A673 (cell line): ENCODE data around the gene TNRC6C. TPM values are rescaled to one million over a fixed set of nuclear protein-coding genes. Genes with fewer than 3 reads are reported as not detected.

Experiments used
- BruUV-seq: library from RNA; stranded (reverse); fragments of 400-500 nt; replicated peaks from 2 replicates; lab custom pipeline; 2021; lab: Mats Ljungman, UMichigan
- CTCF ChIA-PET: fragments of 300-600 bp; sonication (Branson Sonifier 250); formaldehyde crosslinking; loops from one replicate; lab custom pipeline; 2022; ENCODE audit warnings: antibody characterized with exemption; lab: Charles Lee
- POLR2A ChIA-PET: fragments of 300-600 bp; sonication (Branson Sonifier 250); formaldehyde crosslinking; loops from one replicate; lab custom pipeline; 2022; ENCODE audit warnings: antibody characterized with exemption; ENCODE audit not compliant: low non-redundant PET; lab: Charles Lee
- DNase-seq: peaks from one replicate; pipeline ENCODE4 v3.0.0-alpha.2; 2015; ENCODE audit warnings: low spot score
- H3K27ac ChIP-seq: fragments of 200-600 bp; sonication (generic); 2 replicates; pipeline ENCODE4 v1.5.1; 2016; ENCODE audit warnings: mixed run types, low read depth, mild to moderate bottlenecking, mixed read lengths, antibody characterized with exemption, low read length; ENCODE audit not compliant: poor library complexity, severe bottlenecking
- H3K27me3 ChIP-seq: fragments of 200-600 bp; sonication (generic); replicated peaks from 2 replicates; pipeline ENCODE4 v1.6.1; 2017; ENCODE audit warnings: mixed run types, low read depth, mild to moderate bottlenecking, mixed read lengths, antibody characterized with exemption, low read length; ENCODE audit not compliant: insufficient read depth, poor library complexity
- H3K36me3 ChIP-seq: fragments of 200-600 bp; sonication (generic); 2 replicates; pipeline ENCODE4 v1.6.1; 2016; ENCODE audit warnings: mixed run types, mild to moderate bottlenecking, mixed read lengths, antibody characterized with exemption, low read length; ENCODE audit not compliant: insufficient read depth, poor library complexity, severe bottlenecking
- H3K4me1 ChIP-seq: fragments of 200-600 bp; sonication (generic); 2 replicates; pipeline ENCODE4 v1.6.1; 2017; ENCODE audit warnings: mixed run types, mild to moderate bottlenecking, mixed read lengths, antibody characterized with exemption, low read length; ENCODE audit not compliant: insufficient read depth, poor library complexity, severe bottlenecking
- H3K4me3 ChIP-seq: fragments of 200-600 bp; sonication (generic); 2 replicates; pipeline ENCODE4 v1.5.1; 2016; ENCODE audit warnings: low read depth, mixed run types, mild to moderate bottlenecking, mixed read lengths, low read length; ENCODE audit not compliant: poor library complexity, severe bottlenecking
- H3K9me3 ChIP-seq: fragments of 200-600 bp; sonication (generic); 2 replicates; pipeline ENCODE4 v1.6.1; 2016; ENCODE audit warnings: mixed run types, low read depth, mild to moderate bottlenecking, mixed read lengths, antibody characterized with exemption, low read length; ENCODE audit not compliant: poor library complexity, severe bottlenecking
- CTCF ChIP-seq: fragments of 300-800, 200-600 bp; sonication (generic); conservative IDR thresholded peaks from 2 replicates; pipeline ENCODE4 v1.5.1; 2017; ENCODE audit warnings: low read depth, mild to moderate bottlenecking, antibody characterized with exemption, low read length, moderate library complexity, mixed read lengths
- EZH2 ChIP-seq: fragments of 200-600 bp; sonication (generic); IDR thresholded peaks from 2 replicates; pipeline ENCODE4 v1.6.1; 2017; ENCODE audit warnings: borderline replicate concordance, low read depth, mild to moderate bottlenecking, mixed read lengths, antibody characterized with exemption, low read length; ENCODE audit not compliant: poor library complexity, severe bottlenecking
- intact Hi-C: fragments of 100-400 bp; cut with micrococcal nuclease; formaldehyde crosslinking; loops from one replicate; pipeline ENCODE4 v1.10.0; 2022; ENCODE audit not compliant: unreplicated experiment
- total RNA-seq: library from RNA; stranded (reverse); gene quantifications from 2 replicates; pipeline ENCODE4 v1.2.3, GENCODE V29; 2021

TNRC6C gene
- total RNA-seq, 1 experiment from 2014 or later, result 26.7 TPM

DNA sequence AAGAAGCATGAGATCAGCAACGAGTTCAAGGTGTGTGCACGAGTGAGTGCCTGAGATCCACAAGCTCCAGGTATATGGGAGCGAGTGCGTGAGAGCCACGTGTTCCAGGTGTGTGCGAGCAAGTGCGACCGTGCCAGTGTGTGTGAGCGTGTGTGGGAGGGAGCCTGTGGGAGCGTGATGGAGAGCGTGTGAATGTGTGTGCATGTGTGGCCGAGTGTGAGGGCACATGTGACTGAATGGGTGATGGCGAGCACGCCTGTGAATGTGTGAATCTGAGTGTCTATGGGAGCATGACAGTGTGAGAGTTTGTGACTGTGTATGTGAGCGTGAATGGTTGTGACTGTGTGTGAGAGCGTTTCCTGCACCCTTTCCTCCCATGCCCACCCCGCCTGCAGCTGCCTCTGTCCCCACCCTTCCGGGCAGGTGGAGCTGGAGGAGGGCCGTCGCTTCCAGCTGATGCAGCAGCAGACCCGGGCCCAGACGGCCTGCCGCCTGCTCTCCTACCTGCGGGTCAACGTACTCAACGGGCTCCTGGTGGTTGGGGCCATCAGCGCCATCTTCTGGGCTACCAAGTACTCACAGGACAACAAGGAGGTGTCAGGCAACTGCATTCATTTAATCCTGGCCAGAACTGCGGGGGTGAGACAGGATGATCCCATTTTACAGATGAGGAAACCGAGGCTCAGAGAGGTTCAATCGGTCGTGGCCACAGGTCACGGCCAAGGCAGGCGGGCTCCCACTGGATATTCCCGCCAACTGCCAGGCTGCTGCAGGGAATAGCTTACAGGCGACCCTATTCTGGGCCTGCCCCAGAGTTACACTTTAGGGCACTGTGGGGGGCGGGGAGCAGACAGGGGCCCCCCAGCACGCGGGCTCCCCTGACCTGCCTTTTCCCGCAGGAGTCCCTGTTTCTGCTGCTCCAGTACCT lies 175.7 kb downstream of the TNRC6C start:
- no peaks in the 10 kb centered on the region for H3K9me3 ChIP-seq
- no TSS peak for BruUV-seq
- ChIA-PET CTCF (interaction anchor here (0.5 to 0.6 kb wide), 2 partner anchors 442 to 825 kb away, joined by 4 to 7 read pairs; no protein-coding TSS in a partner anchor), POLR2A (no interaction called here)
- H3K4me3 ChIP-seq, result no peak overlapping the region
- no peaks in the 10 kb centered on the region for H3K27me3 ChIP-seq
- H3K36me3 ChIP-seq, result no peaks in the 10 kb centered on the region
- intact Hi-C loops, result no loop called here
- H3K27ac ChIP-seq, result no peak overlapping the region
- peaks cover 23% of the 10 kb centered on the region for H3K4me1 ChIP-seq
- TF ChIP-seq CTCF (peak; percentile 78), EZH2 (no peak)
- peak; percentile 70 for DNase-seq

DNA sequence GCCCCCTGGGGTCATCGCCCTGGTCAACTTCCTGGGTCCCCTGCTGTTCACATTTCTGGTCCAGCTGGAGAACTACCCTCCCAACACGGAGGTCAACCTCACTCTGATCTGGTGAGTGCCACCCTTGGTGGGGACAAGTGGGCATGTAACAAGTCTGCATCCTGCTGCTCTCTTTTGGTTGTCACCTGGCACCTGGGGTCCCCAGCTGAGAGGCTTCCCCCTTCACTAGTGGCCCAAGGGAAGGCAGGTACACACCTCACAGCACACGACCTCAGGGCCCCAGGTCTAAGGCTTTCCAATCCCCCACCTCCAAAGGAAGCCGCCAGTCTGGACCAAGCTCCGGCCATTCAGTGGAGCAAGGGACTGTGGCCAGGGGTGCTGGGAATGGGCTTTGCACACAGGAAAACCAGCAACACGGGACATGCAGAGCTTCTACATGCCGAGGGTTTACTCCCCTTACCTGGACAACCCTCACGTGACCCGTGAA lies 176.4 kb downstream of the TNRC6C start:
- no TSS peak for BruUV-seq
- POLR2A ChIA-PET, result interaction anchor here (1.5 kb wide), 1 partner anchor 177 kb away, joined by 5 read pairs; the partner anchor contains the start of gene TNRC6C
- TF ChIP-seq CTCF (no peak), EZH2 (no peak)
- H3K27me3 ChIP-seq, result no peaks in the 10 kb centered on the region
- no peaks in the 10 kb centered on the region for H3K9me3 ChIP-seq
- no peak overlapping the region for H3K27ac ChIP-seq
- DNase-seq, result no peak
- peaks cover 20% of the 10 kb centered on the region for H3K4me1 ChIP-seq
- intact Hi-C loops, result no loop called here
- H3K36me3 ChIP-seq, result no peaks in the 10 kb centered on the region
- CTCF ChIA-PET, result interaction anchor here (0.6 kb wide), 1 partner anchor 443 kb away, joined by 7 read pairs; no protein-coding TSS in a partner anchor
- no peak overlapping the region for H3K4me3 ChIP-seq

- TF ChIP-seq EZH2 (no peak), CTCF (no peak)
- no TSS peak for BruUV-seq
- Histone ChIP-seq H3K27ac (no peak overlapping the region), H3K27me3 (no peaks in the 10 kb centered on the region), H3K9me3 (no peaks in the 10 kb centered on the region), H3K36me3 (no peaks in the 10 kb centered on the region), H3K4me3 (no peak overlapping the region), H3K4me1 (peaks cover 20% of the 10 kb centered on the region)
- ChIA-PET CTCF (interaction anchor here (0.6 kb wide), 1 partner anchor 23 kb away, joined by 3 read pairs; no protein-coding TSS in a partner anchor), POLR2A (interaction anchor here (1.5 kb wide), 1 partner anchor 178 kb away, joined by 5 read pairs; the partner anchor contains the start of gene TNRC6C)
- intact Hi-C loops, result no loop called here
- no peak for DNase-seq
Observed at GRCh38 chr17:78135858-78136500, 177.5 kb downstream of the TNRC6C start.
